NCI-H2107 treated with DMSO at 0.1 percent for 48 hours (cell line): ENCODE data around the gene MARF1.
"Not testable (repeated sequence)": the region's sequence is repeated elsewhere in the genome, so short reads cannot be mapped to it uniquely, and the experiment has no call there.

Experiments
- DNase-seq: peaks from one replicate; lab custom pipeline; 2025; ENCODE audit not compliant: unreplicated experiment; lab: John Stamatoyannopoulos, UW

Gene MARF1

DNA sequence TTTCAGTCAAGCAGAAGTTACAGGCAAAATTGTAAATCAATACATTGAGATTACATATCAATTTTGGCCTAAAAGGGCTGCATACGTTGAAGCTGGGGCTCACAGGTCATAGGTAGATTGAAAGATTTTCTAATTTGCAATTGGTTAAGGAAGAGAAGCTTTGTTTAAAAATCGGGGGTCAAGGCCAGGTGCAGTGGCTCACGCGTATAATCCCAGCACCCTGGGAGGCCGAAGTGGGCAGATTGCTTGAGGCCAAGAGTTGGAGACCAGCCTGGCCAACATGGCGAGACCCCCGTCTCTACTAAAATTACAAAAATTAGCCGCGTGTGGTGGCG lies 68.4 kb downstream of the MARF1 start:
- no peak for DNase-seq

DNA sequence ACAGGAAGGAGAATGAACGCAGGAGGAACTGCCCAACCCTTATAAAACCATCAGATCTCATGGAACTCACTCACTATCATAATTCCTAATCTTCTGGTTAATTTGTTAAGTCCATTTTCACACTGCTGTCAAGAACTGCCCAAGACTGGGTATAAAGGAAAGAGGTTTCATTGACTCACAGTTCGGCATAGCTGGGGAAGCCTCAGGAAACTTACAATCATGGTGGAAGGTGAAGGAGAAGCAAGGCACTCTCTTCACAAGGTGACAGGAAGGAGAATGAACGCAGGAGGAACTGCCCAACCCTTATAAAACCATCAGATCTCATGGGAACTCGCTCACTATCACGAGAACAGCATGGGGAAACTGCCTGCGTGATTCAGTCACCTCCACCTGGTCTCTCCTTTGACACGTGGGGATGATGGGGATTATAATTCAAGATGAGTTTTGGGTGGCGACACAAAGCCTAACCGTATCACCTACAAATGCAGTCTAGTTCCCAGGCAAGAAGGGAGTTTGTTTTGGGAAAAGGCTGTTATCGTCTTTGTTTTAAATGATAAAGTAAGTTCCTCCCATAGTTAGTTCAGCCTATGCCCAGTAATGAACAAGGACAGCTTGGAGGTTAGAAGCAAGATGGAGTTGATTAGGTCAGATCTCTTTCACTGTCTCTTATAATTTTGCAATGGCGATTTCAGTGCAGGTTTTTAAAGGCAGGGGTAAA lies 68.9 kb downstream of the MARF1 start:
- not testable (repeated sequence) for DNase-seq

DNA sequence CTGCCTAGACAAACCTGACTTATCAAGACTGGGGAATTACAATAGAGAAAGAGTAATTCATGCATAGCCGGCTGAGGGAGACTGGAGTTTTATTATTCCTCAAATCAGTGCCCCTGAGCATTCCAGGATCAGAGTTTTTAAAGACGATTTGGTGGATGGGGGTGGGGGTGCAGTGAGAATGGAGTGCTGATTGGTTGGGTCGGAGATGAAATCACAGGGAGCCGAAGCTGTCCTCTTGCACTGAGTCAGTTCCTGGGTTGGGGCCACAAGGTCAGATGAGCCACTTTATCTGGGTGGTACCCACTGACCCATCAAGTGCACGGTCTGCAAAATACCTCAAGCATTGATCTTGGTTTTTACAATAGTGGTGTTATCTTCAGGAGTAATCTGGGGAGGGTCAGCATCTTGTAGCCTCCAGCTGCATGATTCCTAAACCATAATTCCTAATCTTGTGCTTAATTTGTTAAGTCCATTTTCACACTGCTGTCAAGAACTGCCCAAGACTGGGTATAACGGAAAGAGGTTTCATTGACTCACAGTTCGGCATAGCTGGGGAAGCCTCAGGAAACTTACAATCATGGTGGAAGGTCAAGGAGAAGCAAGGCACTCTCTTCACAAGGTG lies 69.6 kb downstream of the MARF1 start:
- no peak for DNase-seq

DNA sequence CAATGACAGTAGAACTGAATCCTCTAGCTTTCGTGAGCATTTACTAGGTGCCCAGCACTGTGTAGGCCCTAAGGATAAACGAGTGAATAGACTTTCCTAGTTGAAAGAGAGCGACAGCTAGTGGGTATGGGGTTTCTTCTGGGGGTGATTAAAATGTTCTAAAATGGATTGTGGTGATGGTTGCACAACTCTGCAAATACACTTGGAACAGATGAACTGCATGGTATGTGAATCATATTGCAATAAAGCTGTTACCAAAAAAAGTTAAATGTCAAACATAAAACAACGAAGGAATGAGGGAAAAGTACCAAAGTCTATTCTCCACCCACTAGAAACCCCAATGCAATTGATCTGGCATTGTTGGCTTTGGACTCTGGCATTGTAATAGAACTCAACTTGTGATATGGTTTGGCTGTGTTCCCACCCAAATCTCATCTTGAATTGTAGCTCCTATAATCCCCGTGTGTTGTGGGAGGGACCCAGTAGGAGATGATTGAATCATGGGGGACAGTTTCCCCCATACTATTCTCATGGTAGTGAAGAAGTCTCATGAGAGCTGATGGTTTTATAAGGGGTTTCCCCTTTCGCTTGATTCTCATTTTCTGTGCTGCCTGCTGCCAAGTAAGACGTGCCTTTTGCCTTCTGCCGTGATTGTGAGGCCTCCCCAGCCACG lies 70.5 kb downstream of the MARF1 start:
- DNase-seq: no peak

DNA sequence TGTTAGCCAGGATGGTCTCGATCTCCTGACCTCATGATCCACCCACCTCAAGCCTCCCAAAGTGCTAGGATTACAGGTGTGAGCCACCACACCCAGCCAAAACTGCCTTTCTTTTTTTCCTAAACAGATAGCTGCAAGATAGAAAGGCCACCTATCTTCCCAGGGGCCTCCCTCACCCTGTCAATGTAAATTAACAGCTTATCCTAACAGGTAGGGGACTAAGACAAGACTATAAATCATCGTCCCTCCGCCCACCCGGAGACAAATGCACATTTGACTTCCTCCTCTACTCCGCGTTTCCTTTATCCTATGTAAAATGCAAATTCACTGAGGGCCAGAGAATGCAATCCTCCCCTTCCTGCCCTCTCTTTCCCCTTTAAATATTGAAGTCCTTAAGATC lies 71.4 kb downstream of the MARF1 start:
- no peak for DNase-seq

DNA sequence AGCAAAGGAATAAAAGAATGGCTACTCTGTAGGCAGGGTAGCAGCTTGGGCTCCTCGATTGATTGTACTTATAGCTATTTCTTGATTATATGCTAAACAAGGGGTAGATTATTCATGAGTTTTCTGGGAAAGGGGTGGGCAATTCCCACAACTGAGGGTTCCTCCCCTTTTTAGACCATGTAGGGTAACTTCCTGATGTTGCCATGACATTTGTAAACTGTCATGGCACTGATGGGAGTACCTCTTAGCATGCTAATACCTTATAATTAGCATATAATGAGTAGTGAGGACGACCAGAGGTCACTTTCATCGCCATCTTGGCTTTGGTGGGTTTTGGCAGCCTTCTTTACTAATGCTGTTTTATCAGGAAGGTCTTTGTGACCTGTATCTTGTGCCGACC lies 72.3 kb downstream of the MARF1 start:
- DNase-seq: not testable (repeated sequence)

DNA sequence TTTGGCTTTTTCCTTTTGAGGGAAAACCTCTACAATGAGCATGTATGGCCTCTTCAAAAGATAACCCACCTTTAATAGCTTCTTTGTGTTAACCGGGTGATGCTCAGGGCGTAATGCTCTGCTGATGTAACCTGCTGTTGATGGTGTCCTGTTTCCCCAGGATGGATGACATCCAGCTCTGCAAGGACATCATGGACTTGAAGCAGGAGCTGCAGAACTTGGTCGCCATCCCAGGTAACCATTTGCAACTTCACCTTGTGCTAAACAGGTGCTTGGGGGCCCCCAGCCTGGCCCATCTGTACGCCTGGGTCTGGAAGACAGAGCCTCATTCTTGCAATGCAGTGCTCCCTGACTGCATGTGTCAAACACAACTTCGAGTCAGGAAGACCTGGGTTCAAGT lies 75.1 kb downstream of the MARF1 start:
- no peak for DNase-seq

DNA sequence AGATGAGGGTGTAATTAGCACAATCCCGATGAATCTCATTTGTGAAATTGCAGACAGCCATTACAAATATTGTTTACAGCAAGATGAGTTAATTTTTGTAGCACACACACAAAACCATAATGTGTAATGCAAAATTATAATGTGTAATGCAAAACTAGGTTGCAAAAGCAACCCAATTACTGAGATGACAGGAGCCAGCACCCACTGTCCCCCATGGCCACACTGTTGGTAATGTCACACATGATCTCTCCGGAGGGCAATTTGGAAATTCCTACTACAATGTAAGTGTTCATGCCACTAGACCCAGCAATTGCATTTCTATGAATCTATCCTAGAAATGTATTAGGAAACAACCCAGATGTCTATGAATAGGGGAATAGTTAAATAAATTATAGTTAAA lies 76.9 kb downstream of the MARF1 start:
- no peak for DNase-seq

DNA sequence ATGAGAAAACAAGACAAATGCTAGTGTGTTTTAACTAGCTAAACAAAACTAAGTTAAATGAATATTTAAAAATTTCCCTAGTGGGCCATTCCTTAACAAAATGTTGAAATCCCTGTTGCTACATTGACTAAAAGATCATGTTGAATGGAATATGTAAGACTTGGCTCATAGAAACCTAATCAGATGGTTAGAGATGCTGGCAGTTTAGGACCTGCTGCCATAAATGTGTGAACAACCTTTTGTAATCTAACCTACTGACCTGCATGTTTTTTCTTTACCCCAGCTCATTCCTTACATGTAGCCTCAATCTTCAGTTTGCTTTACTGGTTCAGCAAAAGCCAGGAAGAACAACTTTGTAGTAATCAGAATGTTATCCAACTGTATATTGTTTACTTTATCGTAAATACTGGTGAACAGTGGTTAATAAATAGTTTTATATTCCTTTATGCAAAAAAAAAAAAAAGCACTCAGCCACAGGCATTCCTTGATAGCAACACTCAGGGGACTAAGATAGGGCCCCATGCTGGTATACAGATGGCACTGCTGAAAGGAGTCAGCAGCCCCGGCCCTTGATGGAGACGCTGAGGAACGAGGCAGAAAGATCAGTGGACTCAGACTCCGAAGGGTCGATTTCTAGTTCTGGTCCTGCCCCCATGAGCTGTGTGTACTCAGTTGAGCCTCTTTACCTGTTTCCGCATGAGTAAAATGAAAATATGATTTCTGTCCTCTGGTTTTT lies 78.2 kb downstream of the MARF1 start:
- no peak for DNase-seq

DNA sequence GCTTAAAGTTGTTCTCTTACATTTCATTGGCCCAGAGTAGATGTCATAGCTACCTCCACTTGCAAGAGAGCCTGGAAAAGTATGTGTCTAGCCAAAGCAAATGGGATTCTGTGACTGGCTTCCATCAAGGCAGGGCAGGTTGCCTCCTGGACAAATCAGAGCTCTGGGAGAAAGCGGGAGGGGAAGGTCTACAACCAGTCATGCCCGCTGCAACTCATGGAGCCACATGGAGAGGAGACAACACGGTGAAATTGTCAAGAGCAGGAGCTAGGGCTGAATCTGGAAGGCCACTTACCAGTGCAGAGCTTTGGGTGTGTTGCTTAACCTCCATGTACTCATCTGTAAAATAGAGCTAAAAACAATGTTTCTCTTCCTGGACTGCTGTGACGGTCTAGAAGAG lies 83.8 kb downstream of the MARF1 start:
- no peak for DNase-seq

DNA sequence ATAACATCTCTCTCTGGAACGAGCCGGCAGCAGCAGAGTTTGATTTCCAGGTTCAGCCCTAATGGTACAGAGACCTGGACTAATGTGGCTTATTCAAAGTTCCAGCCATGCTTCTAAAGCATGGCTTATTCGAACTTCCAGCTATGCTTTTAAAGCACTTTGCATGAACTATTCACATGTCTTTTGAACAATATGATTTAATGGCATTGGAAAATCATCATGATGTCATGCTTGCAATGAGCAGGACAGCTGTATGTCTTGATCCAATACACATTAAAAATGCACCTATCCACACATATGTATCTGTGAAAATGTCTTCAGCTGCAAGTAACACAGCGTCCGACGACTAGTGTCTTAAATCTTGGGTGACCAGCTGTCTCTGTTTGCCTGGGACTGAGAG lies 85.7 kb downstream of the MARF1 start:
- no peak for DNase-seq

DNA sequence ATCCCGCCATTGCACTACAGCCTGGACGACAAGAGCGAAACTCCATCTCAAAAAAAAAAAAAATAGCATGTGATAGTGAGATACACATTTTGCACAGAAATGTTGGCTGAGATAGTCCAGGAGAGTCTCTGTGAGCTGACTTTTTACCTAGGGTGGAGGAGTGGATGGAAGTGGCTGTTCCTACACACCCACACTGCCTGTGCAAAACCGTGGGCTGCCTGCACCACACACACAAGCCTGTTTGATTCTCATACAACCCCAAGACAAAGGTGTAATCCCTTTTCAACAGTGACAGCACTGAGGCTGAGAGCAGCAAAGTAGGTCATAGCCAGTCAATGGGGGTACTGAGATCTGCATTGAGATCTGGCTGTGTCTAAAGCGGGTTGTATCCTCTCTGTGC lies 86.8 kb downstream of the MARF1 start:
- no peak for DNase-seq

DNA sequence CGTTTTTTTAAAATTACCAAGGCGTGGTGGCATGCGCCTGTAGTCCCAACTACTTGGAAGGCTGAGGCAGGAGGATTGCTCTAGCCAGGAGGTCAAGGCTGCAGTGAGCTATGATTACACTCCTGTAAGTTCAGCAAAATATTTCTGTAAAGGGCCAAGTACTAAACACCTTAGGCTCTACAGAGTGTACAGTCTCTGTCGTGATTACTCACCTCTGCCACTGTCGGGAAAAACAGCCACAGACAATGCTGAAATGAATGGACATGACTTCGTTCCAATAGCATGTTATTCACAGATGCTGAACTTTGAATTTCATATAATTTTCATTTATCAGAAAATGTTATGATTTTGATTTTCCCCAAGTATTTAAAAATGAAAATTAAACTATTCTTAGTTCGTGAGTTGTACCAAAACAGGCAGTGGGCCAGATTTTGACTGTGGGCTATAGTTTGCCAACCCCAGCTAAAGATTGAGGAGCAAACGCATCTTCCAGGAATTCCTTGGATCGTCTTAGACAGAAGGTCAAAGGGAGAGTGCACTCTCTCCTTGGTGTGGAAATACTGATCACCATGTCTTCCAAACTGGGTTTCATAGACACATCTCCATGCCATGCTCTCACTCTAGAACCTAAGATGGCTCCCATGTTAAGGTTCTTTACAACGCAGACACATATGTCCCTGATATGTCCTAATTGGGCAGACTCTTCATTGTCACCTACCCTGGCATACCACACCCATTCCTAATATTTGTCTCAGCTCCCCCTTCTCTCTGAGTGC lies 89.5 kb downstream of the MARF1 start:
- DNase-seq: no peak

DNA sequence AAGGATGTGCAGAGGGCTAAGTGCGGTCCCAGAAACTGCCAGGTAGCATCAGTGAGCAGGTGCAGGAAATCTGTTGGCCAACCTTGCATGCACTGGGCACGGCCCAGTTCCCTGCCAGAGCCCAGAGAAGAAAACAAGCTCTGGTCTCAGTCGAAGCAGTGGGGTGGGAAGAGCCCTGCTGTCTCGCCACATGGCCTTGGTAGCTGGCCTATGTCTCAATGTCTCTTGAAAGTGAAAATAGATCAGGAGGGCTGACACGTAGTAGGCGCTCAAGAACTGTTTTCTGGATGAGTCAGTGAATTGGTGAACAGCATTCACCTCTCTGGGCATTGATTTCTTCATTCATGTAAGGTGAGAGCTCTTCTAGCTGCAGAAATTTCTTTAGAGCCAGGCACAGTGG lies 90.4 kb downstream of the MARF1 start:
- DNase-seq: no peak

DNA sequence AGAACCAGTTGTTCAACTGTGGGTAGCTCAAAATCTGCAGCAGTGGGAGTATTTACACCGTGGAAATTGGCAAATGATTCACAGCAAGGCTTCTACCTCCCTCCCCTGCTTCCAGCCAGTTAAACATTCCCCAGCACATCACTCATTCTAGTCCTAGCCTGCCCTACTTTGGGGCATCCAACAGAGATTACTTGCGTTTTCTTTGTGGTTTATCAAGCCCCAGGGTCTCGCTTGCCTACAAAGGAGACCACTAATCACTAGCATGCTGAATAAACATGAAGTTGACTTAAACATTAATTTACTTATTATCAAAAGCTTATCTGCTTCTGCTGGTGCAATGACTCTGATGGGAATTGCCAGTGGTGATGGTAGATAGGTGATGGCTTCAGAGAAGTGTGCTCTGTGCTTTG lies 94.5 kb downstream of the MARF1 start:
- no peak for DNase-seq

DNA sequence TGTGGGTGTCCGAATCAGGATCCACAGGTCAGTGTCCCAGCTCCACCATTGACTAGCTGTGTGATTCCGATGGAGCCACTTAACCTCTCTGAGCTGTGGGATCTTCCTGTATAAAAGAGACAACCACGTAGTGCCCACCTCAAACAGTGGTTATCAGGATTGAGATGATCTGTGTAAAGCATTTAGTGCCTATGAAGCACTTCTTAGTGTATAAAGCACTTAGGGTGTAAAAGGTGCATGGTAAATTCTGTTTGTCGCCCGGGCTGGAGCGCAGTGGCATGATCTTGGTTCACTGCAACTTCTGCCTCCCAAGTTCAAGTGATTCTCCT lies 95.2 kb downstream of the MARF1 start:
- DNase-seq: no peak

DNA sequence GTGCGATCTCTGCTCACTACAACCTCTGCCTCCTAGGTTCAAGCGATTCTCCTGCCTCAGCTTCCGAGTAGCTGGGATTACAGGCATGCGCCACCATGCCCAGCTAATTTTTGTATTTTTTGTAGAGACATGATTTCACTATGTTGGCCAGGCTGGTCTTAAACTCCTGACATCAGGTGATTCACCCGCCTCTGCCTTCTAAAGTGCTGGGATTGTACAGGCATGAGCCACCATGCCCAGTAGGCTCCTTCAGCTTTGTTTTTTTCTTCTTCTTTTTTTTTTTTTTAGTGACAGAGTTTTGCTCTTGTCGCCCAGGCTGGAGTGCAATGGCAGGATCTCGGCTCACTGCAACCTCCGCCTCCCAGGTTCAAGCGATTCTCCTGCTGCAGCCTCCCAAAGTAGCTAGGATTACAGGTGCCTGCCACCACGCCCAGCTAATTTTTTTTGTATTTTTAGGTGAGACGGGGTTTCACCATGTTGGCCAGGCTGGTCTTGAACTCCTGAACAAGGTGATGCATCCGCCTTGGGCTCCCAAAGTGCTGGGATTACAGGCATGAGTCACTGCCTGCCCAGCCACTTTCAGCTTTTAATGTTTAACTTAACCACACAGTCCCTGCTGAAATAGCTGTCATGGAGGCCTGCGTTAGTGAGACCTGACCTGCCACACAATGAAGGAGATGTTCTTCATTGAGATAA lies 95.7 kb downstream of the MARF1 start:
- DNase-seq: not testable (repeated sequence)

DNA sequence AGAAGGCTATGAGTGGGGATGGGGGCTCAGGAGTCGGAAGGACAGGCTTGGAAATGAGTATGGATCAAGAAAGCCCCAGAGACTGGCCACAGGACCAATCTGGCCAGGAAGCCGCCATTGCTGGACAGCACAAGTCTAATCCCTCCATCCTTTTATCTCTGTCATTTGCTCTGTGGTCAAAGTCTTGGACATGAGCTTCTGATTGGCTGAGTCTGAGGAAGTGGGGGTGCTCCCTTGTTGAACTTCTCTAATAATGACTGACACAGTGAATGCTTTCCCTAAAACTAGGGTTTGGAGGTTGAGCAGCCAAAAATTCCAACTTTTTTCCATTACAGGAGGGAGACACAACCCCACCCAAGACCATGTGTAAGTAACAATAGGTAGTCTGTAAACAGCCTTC lies 97.4 kb downstream of the MARF1 start:
- no peak for DNase-seq

DNA sequence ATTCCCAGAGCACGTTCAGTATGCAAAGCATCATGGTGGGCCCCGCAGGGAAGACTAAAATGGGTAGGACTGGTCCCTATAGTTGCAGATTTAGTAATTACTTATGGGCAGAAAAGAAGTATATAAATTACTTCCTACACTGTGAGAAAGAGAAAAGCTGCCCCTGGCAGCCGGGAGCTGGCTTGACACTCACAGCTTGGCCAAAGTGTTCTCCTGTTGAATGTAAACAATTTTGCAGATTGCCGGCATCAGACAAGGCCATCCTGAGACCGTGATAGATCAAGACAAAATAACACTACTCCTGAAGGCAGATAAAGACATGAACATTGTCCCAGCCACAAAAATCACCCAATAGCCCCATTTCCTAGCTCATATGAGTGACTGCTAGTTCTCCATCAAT lies 98.5 kb downstream of the MARF1 start:
- no peak for DNase-seq
